GM12892 (cell line): ENCODE measurements around the gene MPC1. TPM values are rescaled to one million over a fixed set of nuclear protein-coding genes. Genes with fewer than 3 reads are reported as not detected.

Source experiments
- DNase-seq: peaks from one replicate; pipeline ENCODE4 v3.0.0; 2011; ENCODE audit not compliant: insufficient read length
- FAIRE-seq: peaks from 2 replicates; lab custom pipeline; 2011; peaks lifted over from hg19 to GRCh38; lab: Jason Lieb, UNC
- POLR2A ChIP-seq: IDR thresholded peaks from 2 replicates; pipeline ENCODE4 v1.6.1; 2011; ENCODE audit warnings: low read depth, low read length, control low read depth
- POLR2AphosphoS5 ChIP-seq: IDR thresholded peaks from 2 replicates; pipeline ENCODE4 v1.6.1; 2011; ENCODE audit warnings: low read depth, low read length, control low read depth
- TAF1 ChIP-seq: IDR thresholded peaks from 2 replicates; pipeline ENCODE4 v1.6.1; 2011; ENCODE audit warnings: low read depth, mild to moderate bottlenecking, control low read depth, low read length, borderline replicate concordance
- polyA plus RNA-seq: library from polyadenylated mRNA; unstranded; fragments of >200 nt; gene quantifications from one replicate; pipeline ENCODE4 v1.2.1, GENCODE V29; 2012; ENCODE audit warnings: missing spikeins, inconsistent platforms; ENCODE audit not compliant: missing spikeins

MPC1 gene
- 92.3 TPM for polyA plus RNA-seq

DNA sequence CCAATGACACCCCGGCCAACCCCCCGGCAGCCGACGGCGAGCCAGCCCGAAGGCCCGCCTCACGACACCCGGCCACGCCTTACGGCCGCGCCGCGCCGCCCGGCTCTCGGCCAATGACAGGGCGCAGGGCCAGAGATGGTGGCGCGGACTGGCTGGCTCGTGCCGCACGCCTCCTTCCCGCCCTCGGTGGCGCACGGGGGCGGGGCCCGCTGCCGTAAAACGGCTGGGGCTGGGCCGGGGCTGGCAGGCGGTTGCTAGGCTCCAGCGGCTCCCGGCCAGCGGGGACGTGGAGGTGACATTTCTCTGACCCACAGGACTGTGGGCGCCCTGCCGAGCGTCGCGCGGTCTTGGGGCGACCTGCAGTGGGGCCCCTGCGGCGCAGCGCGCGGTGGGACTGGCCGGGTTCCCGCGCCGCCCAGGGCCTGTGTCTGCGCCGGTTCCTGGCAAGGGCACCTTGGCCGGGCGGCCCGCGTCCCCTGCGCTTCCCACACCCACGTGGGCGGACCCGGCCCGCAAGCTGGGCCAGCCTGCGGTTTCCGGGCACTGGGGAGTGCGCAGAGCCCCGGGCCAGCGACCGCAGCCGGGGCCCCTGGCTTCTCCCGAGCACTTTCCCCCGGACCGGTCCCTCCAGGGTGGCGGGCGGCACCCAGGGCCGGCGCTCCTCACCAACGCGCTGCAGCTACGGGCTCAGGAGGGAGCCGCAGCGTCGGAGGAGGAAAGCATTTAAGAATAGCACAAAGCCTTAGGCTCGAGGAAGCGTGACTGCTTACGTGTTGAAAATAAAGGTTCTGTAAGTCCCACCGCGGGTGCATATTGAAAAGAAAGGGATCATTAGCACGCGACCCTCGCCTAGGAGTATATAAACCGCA is at the start of gene MPC1:
Gene MPC1 (minus strand): TSS at position 8 of the 869 bp plus-strand sequence. CDS start 64 bp downstream, outside the sequence.
- FAIRE-seq, result peak; percentile 99
- DNase-seq, result peak; percentile 92
- peak; percentile 33; the same call in 1 of the 2 replicates for TF ChIP-seq TAF1
- peak; percentile 81; the same call in 1 of the 2 replicates for TF ChIP-seq POLR2A
- TF ChIP-seq POLR2AphosphoS5, result peak; percentile 69

DNA sequence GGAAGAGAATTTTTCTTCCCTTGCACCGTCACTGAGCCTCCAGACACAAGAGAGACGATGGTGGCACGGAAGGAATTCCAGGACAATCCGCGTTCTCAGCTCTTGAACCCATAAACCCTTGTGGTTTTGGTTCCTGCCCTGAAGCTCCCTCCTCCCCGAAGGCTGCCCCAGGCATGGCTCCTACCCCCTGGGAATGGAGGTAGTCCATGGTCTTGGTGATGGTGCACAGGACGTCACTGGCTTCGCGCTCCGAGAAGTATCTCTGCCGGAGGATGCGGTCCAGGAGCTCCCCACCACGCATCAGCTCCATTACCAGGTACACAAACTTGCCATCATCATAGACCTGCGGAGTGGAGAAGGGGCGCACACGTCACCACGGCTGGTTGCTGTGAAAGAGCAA is 47.5 kb upstream of the MPC1 start:
- DNase-seq, result no peak
- TF ChIP-seq TAF1 (no peak), POLR2AphosphoS5 (no peak), POLR2A (no peak)
- no peak for FAIRE-seq

- DNase-seq, result no peak
- no peak for FAIRE-seq
- no peak for TF ChIP-seq POLR2AphosphoS5
- no peak for TF ChIP-seq TAF1
- TF ChIP-seq POLR2A, result no peak
Observed at GRCh38 chr6:166424431-166424830, 41.7 kb upstream of the MPC1 start.

DNA sequence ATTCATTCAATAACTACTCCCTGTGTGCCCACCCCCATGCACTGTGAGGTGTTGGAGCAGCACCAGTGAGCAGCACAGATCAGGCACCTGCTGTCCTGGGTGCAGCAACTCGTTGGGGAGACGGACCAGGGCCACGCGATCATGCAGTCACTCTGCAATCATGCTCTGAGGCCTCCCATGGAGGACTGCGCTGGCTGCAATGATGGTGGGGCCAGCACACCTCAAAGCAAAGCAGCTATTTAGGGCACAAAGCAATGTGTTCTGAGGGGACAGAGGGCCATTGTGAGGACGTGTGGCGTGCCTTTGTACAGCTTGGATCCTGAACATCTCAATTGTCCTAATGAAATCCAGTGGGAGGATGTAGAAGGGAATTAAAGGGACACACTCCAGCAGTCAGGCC is 41.0 kb upstream of the MPC1 start:
- no peak for FAIRE-seq
- TF ChIP-seq POLR2A, result no peak
- no peak for TF ChIP-seq TAF1

GRCh38 chr6:166423051-166423745 is 40.5 kb upstream of the MPC1 start:
- no peak for DNase-seq

More for the DNA sequence above, 41.0 kb upstream of the MPC1 start:
- DNase-seq, result no peak

DNA sequence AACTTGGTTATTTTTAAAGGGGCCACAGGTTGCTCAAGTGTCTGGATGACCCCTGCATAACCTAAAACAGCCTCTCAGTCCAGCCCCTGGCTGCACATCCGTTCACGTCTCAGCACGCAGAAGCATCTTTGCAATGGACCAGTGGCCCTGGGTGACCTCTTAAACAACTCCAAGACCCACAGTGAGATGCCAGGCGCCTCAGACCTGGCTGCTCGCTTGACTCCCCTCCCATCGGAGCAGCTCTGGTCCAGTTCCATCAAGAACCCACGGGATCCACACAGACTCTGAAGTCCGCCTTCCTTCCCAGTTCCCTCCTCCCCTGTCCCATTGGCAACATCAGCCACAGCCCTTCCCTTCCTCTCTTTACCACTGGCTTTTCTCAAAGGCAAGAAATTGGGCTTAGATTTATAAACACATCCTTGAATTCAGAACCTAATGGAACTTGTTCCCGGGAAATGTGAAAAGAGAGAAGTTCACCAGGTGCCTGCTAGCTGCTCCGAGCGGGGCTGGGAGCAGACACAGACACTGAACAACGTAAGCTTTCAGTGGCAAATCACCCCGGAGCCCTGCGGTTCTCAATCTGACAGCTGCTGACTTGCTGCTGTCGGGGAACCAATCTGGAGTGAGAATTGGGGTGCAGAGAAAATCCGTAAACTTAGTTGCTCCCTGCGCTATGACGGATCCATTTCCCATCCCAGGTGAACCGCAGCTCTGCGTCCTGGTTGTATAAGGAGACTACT is 39.6 kb upstream of the MPC1 start:
- DNase-seq (no peak), FAIRE-seq (no peak)
- TF ChIP-seq TAF1 (no peak), POLR2A (no peak), POLR2AphosphoS5 (no peak)

More at GRCh38 chr6:166423051-166423745, 40.5 kb upstream of the MPC1 start:
- TF ChIP-seq POLR2A (no peak), TAF1 (no peak), POLR2AphosphoS5 (no peak)
- FAIRE-seq, result no peak

DNA sequence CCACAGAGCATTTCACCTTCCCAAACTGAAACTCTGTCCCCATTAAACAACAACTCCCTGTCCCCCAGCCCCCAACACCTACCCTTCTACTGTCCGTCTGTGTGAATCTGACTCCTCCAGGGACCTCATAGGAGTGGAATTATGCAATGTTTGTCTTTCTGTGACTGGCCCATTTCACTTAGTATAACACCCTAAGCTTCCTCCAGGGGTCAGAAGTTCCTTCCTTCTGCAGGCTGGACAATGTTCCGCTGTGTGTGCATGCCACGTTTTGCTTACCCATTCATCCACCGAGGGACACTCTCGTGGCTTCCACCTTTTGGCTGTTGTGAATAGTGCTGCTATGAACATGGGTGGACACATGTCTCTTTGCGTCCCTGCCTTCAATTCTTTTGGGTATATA is 37.6 kb upstream of the MPC1 start:
- TF ChIP-seq POLR2A (no peak), TAF1 (no peak), POLR2AphosphoS5 (no peak)
- no peak for DNase-seq
- no peak for FAIRE-seq

DNA sequence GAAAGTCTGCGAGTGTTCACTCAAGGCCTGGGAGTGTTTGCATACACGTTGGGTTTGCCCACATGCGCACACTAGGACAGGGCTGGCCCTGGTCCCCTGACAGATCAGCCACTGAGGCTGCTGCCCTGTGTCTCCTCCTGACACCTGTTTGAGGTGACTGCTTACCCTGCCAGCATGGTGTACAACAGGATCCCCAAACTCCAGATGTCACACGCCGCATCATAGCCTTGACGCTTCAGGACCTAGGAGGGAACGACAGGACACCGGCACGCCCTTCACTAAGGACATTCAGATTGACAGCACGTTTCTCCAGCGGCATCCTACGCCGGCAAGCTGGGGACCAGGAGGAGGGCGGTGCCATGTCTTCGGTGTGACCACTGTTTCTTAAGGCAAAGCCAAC is 37.0 kb upstream of the MPC1 start:
- DNase-seq (no peak), FAIRE-seq (no peak)
- TF ChIP-seq POLR2A (no peak), TAF1 (no peak), POLR2AphosphoS5 (no peak)

- peak; percentile 73 for FAIRE-seq
- TF ChIP-seq POLR2AphosphoS5 (no peak), TAF1 (no peak), POLR2A (no peak)
- no peak for DNase-seq
Observed at GRCh38 chr6:166419286-166419685, 36.5 kb upstream of the MPC1 start.

GRCh38 chr6:166418691-166419143 is 36.0 kb upstream of the MPC1 start:
- no peak for FAIRE-seq
- no peak for DNase-seq
- TF ChIP-seq POLR2AphosphoS5 (no peak), POLR2A (no peak)

GRCh38 chr6:166417285-166417691 is 34.5 kb upstream of the MPC1 start:
- FAIRE-seq, result peak; percentile 57
- DNase-seq, result no peak
- no peak for TF ChIP-seq POLR2A
- TF ChIP-seq POLR2AphosphoS5, result no peak
- TF ChIP-seq TAF1, result no peak
